Measurements from ENCODE around the gene ADAMTSL2.

The ADAMTSL2 gene

DNA sequence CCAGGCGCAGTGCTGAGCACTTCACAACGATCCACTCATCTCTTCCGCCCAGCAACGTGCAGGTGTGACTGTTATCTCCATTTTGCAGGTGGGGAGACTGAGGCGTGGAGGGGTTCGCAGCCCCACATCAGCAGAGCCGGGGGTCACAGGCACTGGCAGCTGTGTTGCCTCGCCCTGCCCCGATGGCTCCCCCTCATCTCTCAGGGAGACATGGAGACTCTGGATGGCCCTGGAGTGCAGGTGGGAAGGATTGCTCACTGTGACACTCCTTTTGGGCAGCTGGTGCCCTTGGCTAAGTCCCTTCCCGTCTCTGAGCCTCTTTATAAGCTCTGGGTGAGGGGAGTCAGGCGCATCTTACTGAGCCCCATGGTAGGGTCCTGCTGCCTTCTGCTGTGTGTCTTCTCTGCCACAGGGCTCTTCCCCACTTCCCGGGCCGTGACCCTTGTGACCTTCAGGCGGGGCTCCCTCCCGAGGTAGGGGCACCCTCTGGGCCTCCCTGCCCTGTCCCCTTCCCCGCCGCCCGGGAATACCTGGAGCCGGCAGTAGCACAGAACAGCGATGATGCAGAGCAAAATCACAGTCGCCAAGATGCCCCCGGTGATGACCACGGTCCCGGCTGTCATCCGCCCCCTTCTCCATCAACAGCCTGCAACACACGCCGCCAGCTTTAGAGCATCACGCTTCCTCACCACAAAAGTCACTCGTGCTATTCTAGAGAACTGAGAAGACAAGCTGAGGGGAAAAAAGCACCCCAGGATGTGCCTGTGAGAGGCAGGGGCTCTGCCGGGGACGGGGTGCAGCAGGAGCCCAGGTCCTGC lies 45.3 kb downstream of the ADAMTSL2 start:
- H3K4me3 ChIP-seq (replicated peaks; ENCODE audit: low read depth, low read length) = no peak overlapping the region
- TF ChIP-seq, protein P1, sequence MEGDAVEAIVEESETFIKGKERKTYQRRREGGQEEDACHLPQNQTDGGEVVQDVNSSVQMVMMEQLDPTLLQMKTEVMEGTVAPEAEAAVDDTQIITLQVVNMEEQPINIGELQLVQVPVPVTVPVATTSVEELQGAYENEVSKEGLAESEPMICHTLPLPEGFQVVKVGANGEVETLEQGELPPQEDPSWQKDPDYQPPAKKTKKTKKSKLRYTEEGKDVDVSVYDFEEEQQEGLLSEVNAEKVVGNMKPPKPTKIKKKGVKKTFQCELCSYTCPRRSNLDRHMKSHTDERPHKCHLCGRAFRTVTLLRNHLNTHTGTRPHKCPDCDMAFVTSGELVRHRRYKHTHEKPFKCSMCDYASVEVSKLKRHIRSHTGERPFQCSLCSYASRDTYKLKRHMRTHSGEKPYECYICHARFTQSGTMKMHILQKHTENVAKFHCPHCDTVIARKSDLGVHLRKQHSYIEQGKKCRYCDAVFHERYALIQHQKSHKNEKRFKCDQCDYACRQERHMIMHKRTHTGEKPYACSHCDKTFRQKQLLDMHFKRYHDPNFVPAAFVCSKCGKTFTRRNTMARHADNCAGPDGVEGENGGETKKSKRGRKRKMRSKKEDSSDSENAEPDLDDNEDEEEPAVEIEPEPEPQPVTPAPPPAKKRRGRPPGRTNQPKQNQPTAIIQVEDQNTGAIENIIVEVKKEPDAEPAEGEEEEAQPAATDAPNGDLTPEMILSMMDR (IDR thresholded peaks at IDR 0.05; ENCODE audit: low read depth, low read length, missing control alignments) = no peak
- no peak for DNase-seq (ENCODE audit: extremely low read depth, low read depth)

DNA sequence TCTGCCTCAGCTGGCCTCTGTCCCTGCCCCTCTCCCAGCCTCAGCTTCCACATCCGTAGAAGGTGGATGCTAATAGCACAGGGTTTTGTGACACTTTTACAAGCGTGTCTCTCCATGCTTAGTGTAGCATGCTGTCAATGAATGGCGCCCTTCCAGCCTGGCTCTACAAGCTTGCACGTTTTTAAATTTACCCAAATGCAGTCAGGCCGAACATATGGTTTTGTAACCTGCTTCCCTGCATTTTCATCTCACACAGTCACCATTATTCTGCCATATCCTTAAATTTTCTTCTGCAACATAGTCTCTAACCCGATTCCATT lies 45.9 kb downstream of the ADAMTSL2 start:
- TF ChIP-seq, protein P1 (IDR thresholded peaks at IDR 0.05; ENCODE audit: low read depth, low read length, missing control alignments) = no peak
- DNase-seq (ENCODE audit: extremely low read depth, low read depth) = no peak
- no peak overlapping the region for H3K4me3 ChIP-seq (replicated peaks; ENCODE audit: low read depth, low read length)

DNA sequence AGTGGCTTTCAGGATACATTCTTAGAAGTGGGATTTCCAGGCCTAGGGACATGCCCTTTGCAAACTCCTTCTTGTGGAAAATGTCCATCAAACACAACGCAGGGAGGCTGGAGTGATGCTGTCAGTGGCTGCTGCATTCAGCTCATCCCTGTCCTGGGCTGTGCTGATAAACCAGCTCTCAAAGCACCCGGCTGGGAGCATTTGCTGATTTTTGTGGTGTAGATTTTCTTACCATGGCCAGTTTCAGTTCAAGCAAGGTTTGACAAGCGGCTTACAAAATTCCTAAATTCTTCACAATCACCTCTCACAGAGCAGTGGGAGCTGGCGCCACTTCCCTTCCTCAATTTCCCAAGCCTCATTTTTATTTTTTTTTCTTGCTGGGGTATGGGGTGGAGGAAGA lies 46.5 kb downstream of the ADAMTSL2 start:
- TF ChIP-seq, protein P1 (IDR thresholded peaks at IDR 0.05; ENCODE audit: low read depth, low read length, missing control alignments) = no peak
- no peak overlapping the region for H3K4me3 ChIP-seq (replicated peaks; ENCODE audit: low read depth, low read length)
- no peak for DNase-seq (ENCODE audit: extremely low read depth, low read depth)

DNA sequence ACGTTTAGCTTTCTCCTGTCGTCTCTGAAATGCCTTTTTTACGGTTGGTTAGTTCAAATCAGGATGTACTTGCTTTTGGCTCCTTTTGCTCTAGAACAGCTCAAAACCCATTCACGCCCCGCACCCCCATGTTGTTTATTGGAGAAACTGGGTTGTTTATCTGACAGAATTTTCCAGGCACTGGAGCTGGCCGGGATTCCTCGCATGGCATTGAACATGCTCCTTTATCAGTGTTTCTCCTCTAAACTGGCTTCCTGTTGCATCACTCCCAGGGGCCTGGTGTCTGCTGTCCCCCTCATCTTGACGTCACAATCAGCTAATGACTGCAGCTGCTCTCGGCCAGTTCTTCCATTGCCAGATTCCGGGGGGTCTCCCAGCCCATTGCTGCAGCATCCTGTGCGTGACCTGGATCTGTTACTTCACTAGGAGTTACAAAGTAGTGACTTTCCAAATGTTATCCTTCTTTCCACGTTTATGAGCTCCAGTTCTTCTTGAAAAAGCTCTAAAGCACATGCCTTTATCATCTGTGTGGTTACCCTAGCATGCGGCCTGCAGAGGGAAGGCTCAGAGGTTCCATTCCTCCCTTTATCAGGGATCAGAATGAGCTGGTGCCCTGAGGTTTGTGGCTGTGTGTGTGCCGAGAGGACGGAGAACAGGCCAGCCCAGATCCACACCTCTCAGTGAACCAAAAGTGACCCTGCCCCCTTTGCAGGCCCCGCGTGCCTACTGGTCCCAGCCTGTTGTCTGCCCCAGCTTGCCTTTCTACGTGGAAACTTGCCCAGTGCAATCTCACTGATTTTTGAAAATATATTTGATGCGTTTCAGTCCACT lies 47.2 kb downstream of the ADAMTSL2 start:
- no peak for DNase-seq (ENCODE audit: extremely low read depth, low read depth)
- TF ChIP-seq, protein P1 (IDR thresholded peaks at IDR 0.05; ENCODE audit: low read depth, low read length, missing control alignments) = no peak
- no peak overlapping the region for H3K4me3 ChIP-seq (replicated peaks; ENCODE audit: low read depth, low read length)

DNA sequence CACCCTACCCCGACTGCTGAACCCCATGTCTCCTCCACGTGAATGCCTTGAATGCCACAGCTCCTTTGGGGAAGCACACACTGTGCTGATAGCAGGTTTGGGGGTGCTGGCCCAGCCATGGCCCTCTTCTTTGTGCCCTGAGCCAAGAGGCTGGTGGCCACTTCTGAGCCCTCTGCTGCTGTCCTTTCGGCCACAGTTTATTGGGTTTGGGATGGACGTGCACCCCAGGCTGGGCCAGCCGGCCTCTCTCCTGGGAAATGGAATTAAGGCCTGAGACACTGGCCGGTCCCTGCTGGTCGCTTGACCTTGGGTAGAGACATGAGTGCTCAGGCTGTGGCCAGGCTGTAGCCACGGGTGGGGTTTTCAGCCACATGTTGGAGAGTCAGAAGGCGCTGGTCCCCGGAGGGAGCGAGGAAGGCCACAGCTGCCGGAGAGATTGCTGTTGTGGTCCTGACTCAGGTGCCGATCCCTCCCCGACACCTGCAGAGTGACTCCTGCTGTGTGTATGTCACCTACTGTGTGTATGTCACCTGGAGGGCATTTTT lies 48.1 kb downstream of the ADAMTSL2 start:
- TF ChIP-seq, protein P1 (IDR thresholded peaks at IDR 0.05; ENCODE audit: low read depth, low read length, missing control alignments) = no peak
- H3K4me3 ChIP-seq (replicated peaks; ENCODE audit: low read depth, low read length) = no peak overlapping the region
- no peak for DNase-seq (ENCODE audit: extremely low read depth, low read depth)

DNA sequence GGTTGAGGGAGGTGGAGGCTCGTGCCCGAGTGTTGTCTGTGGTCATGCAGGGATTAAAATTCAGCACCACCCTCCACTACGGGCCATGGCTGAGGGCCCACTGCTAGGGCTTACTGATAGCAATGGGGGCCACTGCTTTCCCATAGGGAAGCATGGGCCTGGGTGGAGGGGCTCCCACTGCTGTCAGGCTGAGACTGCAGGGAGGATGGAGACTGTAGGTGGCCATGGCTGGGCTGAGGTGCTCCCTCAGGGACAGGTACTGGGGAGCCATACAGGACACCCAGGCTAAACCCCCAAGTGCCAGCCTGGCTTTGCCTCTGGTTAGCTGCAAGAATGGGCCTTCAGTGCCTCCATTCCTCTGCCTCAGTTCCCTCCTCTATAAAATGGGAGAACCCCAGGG lies 48.6 kb downstream of the ADAMTSL2 start:
- no peak overlapping the region for H3K4me3 ChIP-seq (replicated peaks; ENCODE audit: low read depth, low read length)
- DNase-seq (ENCODE audit: extremely low read depth, low read depth) = no peak
- TF ChIP-seq, protein P1 (IDR thresholded peaks at IDR 0.05; ENCODE audit: low read depth, low read length, missing control alignments) = no peak

Measured in HFF-Myc (cell line).